ENCODE data around the gene ACAP3.

DNA sequence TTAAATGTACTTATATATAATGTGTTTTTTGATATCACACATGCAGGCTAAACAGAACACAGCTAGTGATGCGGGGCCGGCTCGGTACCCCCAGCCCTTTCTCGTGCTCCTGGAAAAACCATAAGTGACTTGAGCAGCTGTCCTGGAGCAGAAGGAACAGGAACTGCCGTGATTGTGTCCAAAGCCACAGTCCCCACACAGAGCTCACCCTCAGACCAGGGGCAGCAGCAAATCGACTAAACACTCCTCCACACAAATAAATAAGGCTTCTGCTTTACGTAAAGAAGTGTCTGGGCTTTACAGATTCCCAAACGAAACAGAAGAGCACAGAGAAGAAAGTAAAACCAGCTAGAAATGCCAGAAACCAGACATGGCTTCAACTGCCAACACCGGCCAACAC is 43.7 kb downstream of the ACAP3 start:
- TF ChIP-seq, protein P1, sequence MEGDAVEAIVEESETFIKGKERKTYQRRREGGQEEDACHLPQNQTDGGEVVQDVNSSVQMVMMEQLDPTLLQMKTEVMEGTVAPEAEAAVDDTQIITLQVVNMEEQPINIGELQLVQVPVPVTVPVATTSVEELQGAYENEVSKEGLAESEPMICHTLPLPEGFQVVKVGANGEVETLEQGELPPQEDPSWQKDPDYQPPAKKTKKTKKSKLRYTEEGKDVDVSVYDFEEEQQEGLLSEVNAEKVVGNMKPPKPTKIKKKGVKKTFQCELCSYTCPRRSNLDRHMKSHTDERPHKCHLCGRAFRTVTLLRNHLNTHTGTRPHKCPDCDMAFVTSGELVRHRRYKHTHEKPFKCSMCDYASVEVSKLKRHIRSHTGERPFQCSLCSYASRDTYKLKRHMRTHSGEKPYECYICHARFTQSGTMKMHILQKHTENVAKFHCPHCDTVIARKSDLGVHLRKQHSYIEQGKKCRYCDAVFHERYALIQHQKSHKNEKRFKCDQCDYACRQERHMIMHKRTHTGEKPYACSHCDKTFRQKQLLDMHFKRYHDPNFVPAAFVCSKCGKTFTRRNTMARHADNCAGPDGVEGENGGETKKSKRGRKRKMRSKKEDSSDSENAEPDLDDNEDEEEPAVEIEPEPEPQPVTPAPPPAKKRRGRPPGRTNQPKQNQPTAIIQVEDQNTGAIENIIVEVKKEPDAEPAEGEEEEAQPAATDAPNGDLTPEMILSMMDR (IDR thresholded peaks at IDR 0.05): no peak
- TF ChIP-seq POLR2AphosphoS5 (IDR thresholded peaks at IDR 0.05; ENCODE audit: low read depth, low read length) (no peak), TCF7L2 (IDR thresholded peaks at IDR 0.05; ENCODE audit: low read depth, low read length) (no peak), SIN3A (IDR thresholded peaks at IDR 0.05; ENCODE audit: borderline replicate concordance, insufficient read depth, low read depth, low read length) (no peak)
- TF ChIP-seq, protein P2, sequence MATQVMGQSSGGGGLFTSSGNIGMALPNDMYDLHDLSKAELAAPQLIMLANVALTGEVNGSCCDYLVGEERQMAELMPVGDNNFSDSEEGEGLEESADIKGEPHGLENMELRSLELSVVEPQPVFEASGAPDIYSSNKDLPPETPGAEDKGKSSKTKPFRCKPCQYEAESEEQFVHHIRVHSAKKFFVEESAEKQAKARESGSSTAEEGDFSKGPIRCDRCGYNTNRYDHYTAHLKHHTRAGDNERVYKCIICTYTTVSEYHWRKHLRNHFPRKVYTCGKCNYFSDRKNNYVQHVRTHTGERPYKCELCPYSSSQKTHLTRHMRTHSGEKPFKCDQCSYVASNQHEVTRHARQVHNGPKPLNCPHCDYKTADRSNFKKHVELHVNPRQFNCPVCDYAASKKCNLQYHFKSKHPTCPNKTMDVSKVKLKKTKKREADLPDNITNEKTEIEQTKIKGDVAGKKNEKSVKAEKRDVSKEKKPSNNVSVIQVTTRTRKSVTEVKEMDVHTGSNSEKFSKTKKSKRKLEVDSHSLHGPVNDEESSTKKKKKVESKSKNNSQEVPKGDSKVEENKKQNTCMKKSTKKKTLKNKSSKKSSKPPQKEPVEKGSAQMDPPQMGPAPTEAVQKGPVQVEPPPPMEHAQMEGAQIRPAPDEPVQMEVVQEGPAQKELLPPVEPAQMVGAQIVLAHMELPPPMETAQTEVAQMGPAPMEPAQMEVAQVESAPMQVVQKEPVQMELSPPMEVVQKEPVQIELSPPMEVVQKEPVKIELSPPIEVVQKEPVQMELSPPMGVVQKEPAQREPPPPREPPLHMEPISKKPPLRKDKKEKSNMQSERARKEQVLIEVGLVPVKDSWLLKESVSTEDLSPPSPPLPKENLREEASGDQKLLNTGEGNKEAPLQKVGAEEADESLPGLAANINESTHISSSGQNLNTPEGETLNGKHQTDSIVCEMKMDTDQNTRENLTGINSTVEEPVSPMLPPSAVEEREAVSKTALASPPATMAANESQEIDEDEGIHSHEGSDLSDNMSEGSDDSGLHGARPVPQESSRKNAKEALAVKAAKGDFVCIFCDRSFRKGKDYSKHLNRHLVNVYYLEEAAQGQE (IDR thresholded peaks at IDR 0.05; ENCODE audit: insufficient read depth in 1 of 2, low read depth in 2 of 2, low read length in 1 of 2): no peak

All from Panc1 (cell line).